Esophagus muscularis mucosa (tissue), 4 donors: ENCODE data around the gene MCUB. TPM values are rescaled to one million over a fixed set of nuclear protein-coding genes. Genes with fewer than 3 reads are reported as not detected.

ENCODE experiments used
- DNase-seq: peaks from one replicate; pipeline ENCODE4 v3.0.0-alpha.2; 2017; ENCODE audit errors: extremely low spot score
- H3K27ac ChIP-seq, 4 donors: fragments of 200-600 bp; sonication (generic); replicated peaks in 1 of 4; 1 replicate in 3 of 4; 2 replicates in 1 of 4; pipeline ENCODE4 v1.5.1; 2016 to 2019; ENCODE audit warnings: mild to moderate bottlenecking in 1 of 4
- H3K27me3 ChIP-seq, 4 donors: fragments of 200-600 bp; sonication (generic); one replicate each; pipeline versions ENCODE4 v1.5.1 to v1.6.0; 2016 to 2019
- H3K36me3 ChIP-seq, 4 donors: fragments of 200-600 bp; sonication (generic); one replicate each; pipeline ENCODE4 v1.5.1; 2016 to 2019
- H3K4me1 ChIP-seq, 4 donors: fragments of 200-600 bp; sonication (generic); one replicate each; pipeline ENCODE4 v1.5.1; 2016 to 2019
- H3K4me3 ChIP-seq, 4 donors: fragments of 200-600 bp; sonication (generic); 1 replicate in 2 of 4; 2 replicates in 2 of 4; pipeline ENCODE4 v1.5.1; 2016 to 2019; ENCODE audit warnings: mild to moderate bottlenecking in 4 of 4, moderate library complexity in 1 of 4
- H3K9me3 ChIP-seq, 4 donors: fragments of 200-600 bp; sonication (generic); 1 replicate in 3 of 4; 2 replicates in 1 of 4; pipeline ENCODE4 v1.5.1; 2016 to 2019
- CTCF ChIP-seq, 3 experiments: fragments of 200-600 bp in 2 of 3; fragments of 450-650 bp in 1 of 3; sonication (generic) in 2 of 3; IDR thresholded peaks; one replicate each; pipeline ENCODE4 v1.5.1; 2017 to 2019; ENCODE audit warnings: antibody characterized with exemption in 3 of 3, mild to moderate bottlenecking in 2 of 3, moderate library complexity in 1 of 3
- EP300 ChIP-seq: sonication (generic); formaldehyde crosslinking; IDR thresholded peaks from one replicate; pipeline ENCODE4 v1.6.1; 2017; ENCODE audit warnings: antibody characterized with exemption
- POLR2A ChIP-seq: fragments of 450-650 bp; IDR thresholded peaks from one replicate; pipeline ENCODE4 v1.6.1; 2017; ENCODE audit warnings: antibody characterized with exemption, moderate library complexity, mild to moderate bottlenecking, low read depth
- POLR2AphosphoS5 ChIP-seq, 2 donors: sonication (generic); formaldehyde crosslinking; IDR thresholded peaks; one replicate each; pipeline ENCODE4 v1.6.1; 2017; ENCODE audit warnings: antibody characterized with exemption in 2 of 2
- WGBS: methylation state at CpG from one replicate; pipeline ENCODE4 v1.1.5; 2018; 5-methylcytosine and 5-hydroxymethylcytosine counted together
- intact Hi-C: fragments of 100-400 bp; cut with DNase I; formaldehyde crosslinking; loops from one replicate; pipeline ENCODE4 v1.15.1; 2023
- total RNA-seq, 4 donors: library from RNA; depleted of rRNA; stranded (reverse); fragments of >200 nt; gene quantifications; one replicate each; pipeline versions ENCODE4 v1.1.0 to v1.2.1, GENCODE V29; 2016

The MCUB gene
- total RNA-seq, 4 donors from 2014 or later, result 7.9 to 25.6 (median 15.1) TPM

- H3K4me3 ChIP-seq, result no peak overlapping the region
- intact Hi-C loops, result no loop called here
- H3K27me3 ChIP-seq, result no peaks in the 10 kb centered on the region
- WGBS, result 90% methylated on average over 1 of the region's 1 CpG
- H3K36me3 ChIP-seq, result peaks cover 0 to 37% (median 19%) of the 10 kb centered on the region in 4 donors
- DNase-seq, result no peak
- H3K27ac ChIP-seq, result no peak overlapping the region
- TF ChIP-seq POLR2AphosphoS5 (IDR thresholded peaks at IDR 0.05) (no peak), POLR2A (no peak), CTCF (IDR thresholded peaks at IDR 0.05) (no peak), EP300 (no peak)
- no peaks in the 10 kb centered on the region for H3K9me3 ChIP-seq
- no peaks in the 10 kb centered on the region for H3K4me1 ChIP-seq
Measured at GRCh38 chr4:109718759-109719158, 158.7 kb downstream of the MCUB start.

- no peaks in the 10 kb centered on the region for H3K9me3 ChIP-seq
- 95% methylated on average over 4 of the region's 4 CpGs for WGBS
- DNase-seq, result no peak
- H3K27ac ChIP-seq, result no peak overlapping the region
- H3K4me3 ChIP-seq, result no peak overlapping the region
- peaks cover 0 to 29% (median 16%) of the 10 kb centered on the region in 4 donors for H3K36me3 ChIP-seq
- H3K4me1 ChIP-seq, result no peaks in the 10 kb centered on the region
- TF ChIP-seq CTCF (IDR thresholded peaks at IDR 0.05) (no peak), POLR2AphosphoS5 (IDR thresholded peaks at IDR 0.05) (no peak), EP300 (no peak), POLR2A (no peak)
- no peaks in the 10 kb centered on the region for H3K27me3 ChIP-seq
- intact Hi-C loops, result no loop called here
Measured at GRCh38 chr4:109719604-109720003, 159.6 kb downstream of the MCUB start.

GRCh38 chr4:109721033-109721432 is 161.0 kb downstream of the MCUB start:
- 94% methylated on average over 7 of the region's 7 CpGs for WGBS
- intact Hi-C loops, result no loop called here
- no peak overlapping the region for H3K27ac ChIP-seq
- no peaks in the 10 kb centered on the region for H3K9me3 ChIP-seq
- no peak for TF ChIP-seq EP300
- TF ChIP-seq POLR2AphosphoS5 (IDR thresholded peaks at IDR 0.05), result no peak
- TF ChIP-seq CTCF (IDR thresholded peaks at IDR 0.05), result no peak
- DNase-seq, result no peak
- H3K4me1 ChIP-seq, result no peaks in the 10 kb centered on the region
- peaks cover 0 to 15% (median 10%) of the 10 kb centered on the region in 4 donors for H3K36me3 ChIP-seq
- no peak overlapping the region for H3K4me3 ChIP-seq
- H3K27me3 ChIP-seq, result no peaks in the 10 kb centered on the region

- Histone ChIP-seq H3K4me1 (no peaks in the 10 kb centered on the region), H3K27me3 (no peaks in the 10 kb centered on the region), H3K9me3 (no peaks in the 10 kb centered on the region), H3K36me3 (peaks cover 0 to 2% (median under 1%) of the 10 kb centered on the region in 4 donors), H3K4me3 (no peak overlapping the region), H3K27ac (no peak overlapping the region)
- TF ChIP-seq EP300, result no peak
- TF ChIP-seq POLR2AphosphoS5 (IDR thresholded peaks at IDR 0.05), result no peak
- TF ChIP-seq CTCF (IDR thresholded peaks at IDR 0.05), result no peak
- no peak for TF ChIP-seq POLR2A
- DNase-seq, result no peak
- intact Hi-C loops, result no loop called here
Measured at GRCh38 chr4:109722357-109722756, 162.3 kb downstream of the MCUB start.

GRCh38 chr4:109723110-109723509 is 163.1 kb downstream of the MCUB start:
- no peak for DNase-seq
- no peaks in the 10 kb centered on the region for H3K36me3 ChIP-seq
- no peak overlapping the region for H3K27ac ChIP-seq
- no peaks in the 10 kb centered on the region for H3K9me3 ChIP-seq
- no peak overlapping the region for H3K4me3 ChIP-seq
- no peaks in the 10 kb centered on the region for H3K27me3 ChIP-seq
- intact Hi-C loops, result no loop called here
- peaks cover 0 to 7% (median 2%) of the 10 kb centered on the region in 4 donors for H3K4me1 ChIP-seq
- TF ChIP-seq EP300 (no peak), POLR2A (no peak), POLR2AphosphoS5 (IDR thresholded peaks at IDR 0.05) (no peak), CTCF (IDR thresholded peaks at IDR 0.05) (no peak)
- WGBS, result 84% methylated on average over 2 of the region's 2 CpGs
